NCI-H82 treated with DMSO at 0.1 percent for 48 hours (cell line): ENCODE data around the gene SEMA4A.

Experiments
- DNase-seq: peaks from one replicate; lab custom pipeline; 2025; ENCODE audit not compliant: unreplicated experiment; lab: John Stamatoyannopoulos, UW

The SEMA4A gene

DNA sequence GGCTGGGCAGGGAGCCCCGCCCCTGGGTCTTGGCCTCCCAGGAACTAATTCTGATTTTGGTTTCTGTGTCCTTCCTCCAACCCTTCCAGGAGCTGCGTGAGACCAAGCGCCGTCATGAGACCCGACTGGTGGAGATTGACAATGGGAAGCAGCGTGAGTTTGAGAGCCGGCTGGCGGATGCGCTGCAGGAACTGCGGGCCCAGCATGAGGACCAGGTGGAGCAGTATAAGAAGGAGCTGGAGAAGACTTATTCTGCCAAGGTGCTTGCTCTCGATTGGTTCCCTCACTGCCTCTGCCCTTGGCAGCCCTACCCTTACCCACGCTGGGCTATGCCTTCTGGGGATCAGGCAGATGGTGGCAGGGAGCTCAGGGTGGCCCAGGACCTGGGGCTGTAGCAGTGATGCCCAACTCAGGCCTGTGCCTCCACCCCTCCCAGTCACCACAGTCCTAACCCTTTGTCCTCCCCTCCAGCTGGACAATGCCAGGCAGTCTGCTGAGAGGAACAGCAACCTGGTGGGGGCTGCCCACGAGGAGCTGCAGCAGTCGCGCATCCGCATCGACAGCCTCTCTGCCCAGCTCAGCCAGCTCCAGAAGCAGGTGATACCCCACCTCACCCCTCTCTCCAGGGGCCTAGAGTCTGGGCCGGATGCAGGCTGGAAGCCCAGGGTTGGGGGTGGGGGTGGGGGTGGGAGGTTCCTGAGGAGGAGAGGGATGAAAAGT lies 18.5 kb upstream of the SEMA4A start:
- DNase-seq: no peak

DNA sequence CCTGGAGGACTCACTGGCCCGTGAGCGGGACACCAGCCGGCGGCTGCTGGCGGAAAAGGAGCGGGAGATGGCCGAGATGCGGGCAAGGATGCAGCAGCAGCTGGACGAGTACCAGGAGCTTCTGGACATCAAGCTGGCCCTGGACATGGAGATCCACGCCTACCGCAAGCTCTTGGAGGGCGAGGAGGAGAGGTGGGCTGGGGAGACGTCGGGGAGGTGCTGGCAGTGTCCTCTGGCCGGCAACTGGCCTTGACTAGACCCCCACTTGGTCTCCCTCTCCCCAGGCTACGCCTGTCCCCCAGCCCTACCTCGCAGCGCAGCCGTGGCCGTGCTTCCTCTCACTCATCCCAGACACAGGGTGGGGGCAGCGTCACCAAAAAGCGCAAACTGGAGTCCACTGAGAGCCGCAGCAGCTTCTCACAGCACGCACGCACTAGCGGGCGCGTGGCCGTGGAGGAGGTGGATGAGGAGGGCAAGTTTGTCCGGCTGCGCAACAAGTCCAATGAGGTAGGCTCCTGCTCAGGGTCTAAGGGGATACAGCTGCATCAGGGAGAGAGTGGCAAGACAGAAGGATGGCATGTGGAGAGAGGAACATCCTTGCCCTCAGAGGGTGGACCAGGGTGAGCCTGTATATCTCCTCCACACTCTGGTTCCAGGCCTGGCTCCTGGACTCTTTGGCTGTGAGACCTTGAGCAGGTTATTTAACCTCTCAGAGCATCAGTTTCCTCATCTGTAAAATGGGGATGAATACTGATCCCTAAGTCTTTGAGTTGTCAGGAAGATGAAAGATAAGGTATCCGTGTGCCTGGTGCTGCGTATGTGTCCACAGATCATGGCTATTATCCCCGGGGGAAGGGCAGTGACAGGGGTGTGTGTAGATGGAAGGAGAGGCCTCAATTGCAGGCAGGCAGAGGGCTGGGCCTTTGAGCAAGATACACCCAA lies 17.2 kb upstream of the SEMA4A start:
- DNase-seq: no peak

DNA sequence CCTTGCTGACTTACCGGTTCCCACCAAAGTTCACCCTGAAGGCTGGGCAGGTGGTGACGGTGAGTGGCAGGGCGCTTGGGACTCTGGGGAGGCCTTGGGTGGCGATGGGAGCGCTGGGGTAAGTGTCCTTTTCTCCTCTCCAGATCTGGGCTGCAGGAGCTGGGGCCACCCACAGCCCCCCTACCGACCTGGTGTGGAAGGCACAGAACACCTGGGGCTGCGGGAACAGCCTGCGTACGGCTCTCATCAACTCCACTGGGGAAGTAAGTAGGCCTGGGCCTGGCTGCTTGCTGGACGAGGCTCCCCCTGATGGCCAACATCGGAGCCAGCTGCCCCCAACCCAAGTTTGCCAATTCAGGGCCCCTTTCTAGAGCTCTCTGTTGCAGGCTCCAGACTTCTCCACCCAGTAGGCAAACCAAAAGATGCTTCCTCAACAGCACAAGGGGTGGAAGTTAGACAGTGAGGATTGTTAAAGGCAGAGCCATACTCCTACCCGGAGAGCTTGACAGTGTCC lies 16.4 kb upstream of the SEMA4A start:
- DNase-seq: no peak

DNA sequence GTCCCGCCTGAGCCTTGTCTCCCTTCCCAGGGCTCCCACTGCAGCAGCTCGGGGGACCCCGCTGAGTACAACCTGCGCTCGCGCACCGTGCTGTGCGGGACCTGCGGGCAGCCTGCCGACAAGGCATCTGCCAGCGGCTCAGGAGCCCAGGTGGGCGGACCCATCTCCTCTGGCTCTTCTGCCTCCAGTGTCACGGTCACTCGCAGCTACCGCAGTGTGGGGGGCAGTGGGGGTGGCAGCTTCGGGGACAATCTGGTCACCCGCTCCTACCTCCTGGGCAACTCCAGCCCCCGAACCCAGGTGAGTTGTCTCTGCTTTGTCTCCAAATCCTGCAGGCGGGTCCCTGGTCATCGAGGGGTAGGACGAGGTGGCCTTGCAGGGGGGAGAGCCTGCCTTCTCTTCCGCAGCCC lies 14.9 kb upstream of the SEMA4A start:
- no peak for DNase-seq

DNA sequence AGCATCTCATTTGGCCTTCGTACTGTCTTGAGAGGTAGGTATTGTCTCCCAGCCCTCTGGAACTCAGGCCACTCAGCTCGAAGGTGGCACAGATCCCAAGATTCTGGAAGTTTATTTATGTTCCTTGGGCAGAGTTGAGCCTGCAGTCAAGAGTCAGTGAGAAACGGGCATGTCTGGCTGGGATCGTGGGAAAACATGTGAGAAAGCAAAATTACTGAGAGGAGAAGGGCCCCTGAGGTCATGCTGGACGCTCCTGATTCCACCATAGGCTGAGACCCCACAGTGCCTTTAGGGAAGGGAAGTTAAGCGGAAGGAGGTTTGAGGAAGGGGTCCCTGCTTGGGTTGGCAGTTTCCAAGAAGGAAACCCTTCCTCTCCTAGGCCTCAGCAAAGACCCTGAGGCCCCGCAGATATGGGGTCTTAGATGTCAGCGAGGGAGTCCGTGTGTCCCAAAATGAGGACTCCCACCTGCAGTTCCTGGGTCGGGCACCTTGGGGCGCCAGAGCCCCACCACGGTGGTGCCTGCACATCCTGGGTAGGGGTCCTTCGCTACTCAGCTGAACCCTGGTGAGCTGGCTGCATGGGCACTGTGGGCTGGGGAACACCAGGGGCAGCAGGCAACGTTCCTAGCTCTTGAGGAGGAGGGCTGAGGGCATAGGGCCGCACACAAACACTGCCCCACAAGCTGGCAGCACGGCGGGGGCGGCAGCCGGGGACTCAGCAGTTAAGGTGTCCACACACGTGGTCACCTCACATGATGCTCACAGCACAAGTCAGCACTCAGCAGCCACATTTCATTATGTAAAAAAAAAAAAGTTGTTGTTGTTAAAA lies 12.3 kb upstream of the SEMA4A start:
- DNase-seq: no peak

DNA sequence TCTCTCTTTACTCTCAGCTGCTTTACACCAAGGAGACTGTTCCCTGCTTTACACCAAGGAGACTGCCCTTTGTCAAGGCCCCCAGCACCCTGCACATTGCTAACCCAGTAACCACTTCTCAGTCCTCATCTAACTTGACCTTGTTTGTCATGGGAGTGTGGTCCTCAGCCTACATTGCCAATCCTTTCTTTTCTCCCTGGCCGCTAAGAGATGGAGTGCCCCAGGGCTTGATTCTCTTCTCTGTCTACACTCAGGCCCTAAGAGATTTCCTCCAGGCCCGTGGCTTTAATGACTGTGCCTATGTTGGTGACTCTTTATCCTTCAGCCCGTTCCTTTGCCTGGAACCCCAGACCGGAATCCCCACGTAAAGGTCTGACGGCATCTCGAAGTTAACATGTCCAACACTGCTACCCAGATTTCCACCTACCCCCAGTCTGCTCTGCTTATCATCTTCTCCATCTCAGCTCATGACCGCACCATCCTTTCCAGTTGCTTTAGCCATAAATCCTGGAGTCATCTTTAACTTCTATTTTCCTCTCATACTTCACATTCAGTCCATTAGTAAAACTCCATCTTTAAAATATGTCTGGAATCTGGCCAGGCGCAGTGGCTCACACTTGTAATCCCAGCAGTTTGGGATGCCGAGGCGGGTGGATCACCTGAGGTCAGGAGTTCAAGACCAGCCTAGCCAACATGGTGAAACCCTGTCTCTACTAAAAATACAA lies 9.5 kb upstream of the SEMA4A start:
- no peak for DNase-seq

DNA sequence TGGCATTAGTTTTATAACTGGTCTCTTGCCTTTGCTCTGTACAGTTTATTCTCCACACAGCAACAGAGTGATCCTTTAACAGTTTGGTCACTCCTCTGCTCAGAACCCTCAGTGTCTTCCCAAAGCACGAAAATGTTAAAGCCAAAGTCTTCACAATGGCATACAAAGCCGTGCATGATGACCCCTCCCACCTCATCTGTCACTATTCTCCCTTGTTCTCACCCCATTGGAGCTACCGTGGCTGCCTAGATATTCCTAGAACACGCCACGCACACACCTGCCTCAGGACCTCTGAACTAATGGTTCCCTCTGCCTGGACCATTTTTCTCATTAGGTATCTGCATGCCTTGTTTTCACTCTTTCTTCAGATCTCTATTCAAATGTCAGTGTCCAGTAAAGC lies 8.6 kb upstream of the SEMA4A start:
- no peak for DNase-seq

DNA sequence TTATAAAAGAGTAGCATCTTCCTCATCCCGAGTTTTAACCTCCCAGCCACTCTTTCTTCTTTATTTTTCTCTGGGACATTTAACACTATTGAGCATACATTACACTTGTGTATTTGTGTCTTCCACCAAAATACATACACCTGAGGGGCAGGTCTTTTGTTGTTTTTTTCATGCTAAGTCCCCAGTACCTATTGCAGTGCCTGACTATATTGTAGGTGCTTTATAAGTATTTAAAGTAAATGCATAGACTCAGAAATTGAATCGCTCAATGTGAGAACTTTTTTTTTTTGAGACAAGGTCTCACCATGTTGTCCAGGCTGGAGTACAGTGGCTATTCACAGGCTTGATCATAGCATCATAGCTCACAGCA lies 7.8 kb upstream of the SEMA4A start:
- DNase-seq: no peak

DNA sequence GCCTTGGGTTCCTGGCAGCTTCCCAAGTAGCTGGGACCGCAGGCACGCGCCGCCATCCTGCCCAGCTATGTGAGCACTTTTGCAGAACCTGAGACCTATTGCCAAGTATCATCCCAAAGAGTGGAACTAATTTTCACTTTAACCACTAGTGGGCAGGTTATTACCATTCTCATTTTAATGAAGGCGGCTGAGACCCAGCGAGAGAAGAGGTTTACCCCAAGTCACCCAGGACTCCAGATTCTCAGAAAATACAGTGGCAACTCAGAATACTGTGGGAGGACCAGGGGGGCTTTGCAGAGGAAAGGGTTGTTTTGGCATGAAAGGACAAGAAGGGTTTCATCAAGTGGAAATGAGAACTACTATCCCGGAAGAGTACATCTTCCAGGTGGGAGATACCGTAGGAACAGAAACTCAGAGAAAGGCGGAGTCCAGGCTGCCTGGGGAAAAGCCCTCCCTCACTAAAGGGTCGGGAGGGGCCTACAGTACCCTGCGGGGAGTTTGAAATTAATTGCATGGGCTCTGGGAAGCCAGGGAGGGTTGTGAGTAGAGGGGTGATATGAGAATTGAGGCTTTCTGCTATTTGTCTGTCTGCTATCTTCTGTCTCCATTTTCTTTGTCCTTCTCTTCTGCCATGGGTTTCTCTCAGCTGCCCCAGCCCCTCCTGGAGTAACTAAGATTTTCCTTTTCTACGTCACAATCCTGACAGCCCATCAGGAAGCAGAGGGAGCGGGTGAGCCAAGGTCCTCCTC lies 7.2 kb upstream of the SEMA4A start:
- peak; percentile 83 for DNase-seq

DNA sequence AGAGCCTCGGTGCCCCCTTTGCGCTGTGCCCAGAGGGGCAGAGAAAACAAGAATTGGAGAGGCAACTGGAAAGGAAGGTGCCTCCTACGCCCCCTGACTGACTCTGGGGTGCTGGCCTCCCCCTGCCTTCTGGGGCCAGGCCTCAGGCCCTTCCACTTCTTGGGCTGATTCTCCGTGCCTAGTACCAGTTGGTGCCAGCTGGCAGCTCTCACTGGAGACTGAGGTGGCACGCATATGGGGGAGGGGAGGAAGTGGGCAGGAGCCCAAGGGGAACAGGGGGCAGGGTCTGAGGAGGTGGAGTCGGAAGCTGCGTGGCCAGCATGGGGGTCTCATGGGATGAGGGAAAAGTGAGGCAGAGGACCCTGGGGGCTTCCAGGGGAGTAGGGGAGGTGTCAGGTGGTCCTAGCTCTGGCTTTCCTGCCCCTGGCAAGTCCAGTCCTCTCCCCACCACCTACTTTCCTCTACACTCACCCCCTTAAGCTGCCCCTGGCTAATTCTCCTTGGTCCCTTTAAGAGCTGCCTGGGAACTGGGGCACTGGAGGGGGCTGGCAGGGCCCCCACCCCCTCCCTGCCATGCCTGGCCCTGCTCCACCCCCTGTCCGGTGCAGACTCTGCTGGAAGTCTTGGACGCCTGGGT lies 6.5 kb upstream of the SEMA4A start:
- DNase-seq: no peak

DNA sequence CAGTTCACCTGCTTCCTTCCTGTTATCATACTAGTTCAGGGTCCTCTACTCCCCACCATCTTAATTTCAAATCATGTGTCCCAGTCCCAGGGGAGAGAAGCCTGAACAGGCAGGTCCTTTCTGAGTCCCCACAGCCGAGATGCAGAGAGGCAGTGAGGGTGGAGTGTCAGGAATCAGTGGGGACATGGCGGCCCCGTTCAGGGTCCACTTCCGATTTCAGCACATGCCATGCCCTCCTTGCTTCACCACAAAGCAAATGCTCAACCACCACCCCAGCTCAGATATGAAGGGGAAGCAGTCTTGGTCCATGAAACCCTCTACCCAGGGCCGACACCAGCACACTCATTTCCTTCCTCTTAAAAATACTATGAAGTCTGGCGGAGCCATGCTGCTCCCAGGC lies 5.2 kb upstream of the SEMA4A start:
- no peak for DNase-seq

DNA sequence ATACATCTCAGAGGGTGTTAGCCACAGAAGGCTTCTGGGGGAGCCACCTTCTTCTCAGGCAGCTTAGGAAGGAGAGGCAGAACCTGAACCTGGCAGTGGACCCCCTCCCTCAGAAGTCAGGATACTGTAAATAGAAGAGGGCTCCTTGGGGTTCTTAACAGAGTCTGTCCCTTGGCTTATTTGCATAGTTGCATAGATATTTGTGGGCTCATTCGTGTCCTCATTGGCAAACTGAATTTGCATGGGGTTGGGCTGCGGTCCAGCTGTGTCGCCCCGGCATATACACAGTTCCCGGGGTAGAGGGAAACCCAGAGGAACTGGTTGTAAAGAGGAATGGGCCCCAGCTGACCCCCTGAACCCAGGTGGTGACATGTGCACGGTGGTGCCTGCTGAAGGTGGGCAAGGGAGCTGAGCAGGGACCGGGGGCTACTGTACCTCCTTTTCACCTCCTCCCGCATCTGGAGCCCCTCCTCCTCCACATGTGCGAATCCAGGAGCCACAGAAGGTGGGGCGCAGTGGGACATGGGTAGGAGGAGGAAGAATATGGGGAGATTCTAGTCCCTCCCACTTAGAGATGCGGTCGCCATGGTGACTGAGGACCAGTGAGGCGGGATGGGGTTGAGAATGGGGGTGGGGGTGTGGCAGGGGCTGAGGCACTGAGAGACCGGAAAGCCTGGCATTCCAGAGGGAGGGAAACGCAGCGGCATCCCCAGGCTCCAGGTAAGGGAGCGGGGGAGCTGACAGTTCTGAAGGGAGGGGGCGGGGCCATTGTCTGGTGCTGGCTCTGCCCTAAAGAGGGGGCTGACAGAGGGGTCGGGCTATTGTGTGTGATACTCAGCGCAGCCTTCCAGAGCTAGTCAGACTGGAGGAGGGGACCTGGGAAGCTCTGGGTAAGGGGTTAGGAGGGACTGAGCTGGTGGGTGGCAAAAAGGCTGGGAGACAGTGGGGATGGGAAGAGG lies 3.7 kb upstream of the SEMA4A start:
- no peak for DNase-seq

DNA sequence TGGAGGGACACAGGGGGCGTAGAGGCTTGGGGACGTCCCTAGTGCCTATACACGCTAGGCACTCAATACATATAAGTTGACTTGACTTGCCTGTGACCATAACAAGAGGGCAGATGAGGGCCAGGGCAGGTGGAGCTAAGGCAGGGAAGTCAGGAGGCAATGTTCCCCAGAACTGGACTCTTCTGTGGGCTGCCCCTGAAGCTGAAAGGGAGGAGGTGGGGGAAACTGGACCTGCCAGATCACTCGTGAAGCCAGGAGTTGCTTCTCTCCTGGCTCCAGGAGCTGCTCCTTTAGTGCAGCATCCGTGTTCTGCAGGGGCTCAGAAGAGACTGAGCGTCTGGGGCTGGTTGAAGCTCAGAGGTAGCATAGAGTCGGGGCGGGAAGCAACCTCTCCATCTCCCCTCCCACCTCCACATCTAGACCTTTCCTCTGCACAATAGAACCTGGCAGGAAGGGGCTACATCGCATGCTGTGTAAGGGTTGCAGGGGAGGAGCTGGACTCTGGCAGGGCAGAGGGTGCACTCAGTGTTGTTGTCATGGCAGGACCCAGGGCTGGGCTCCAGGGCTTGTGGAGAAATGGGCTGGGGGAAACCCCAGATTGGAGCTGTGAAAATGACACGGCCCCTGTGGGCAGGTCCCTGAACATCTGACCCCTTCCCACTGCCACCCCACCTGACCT lies 2.9 kb upstream of the SEMA4A start:
- DNase-seq: no peak

DNA sequence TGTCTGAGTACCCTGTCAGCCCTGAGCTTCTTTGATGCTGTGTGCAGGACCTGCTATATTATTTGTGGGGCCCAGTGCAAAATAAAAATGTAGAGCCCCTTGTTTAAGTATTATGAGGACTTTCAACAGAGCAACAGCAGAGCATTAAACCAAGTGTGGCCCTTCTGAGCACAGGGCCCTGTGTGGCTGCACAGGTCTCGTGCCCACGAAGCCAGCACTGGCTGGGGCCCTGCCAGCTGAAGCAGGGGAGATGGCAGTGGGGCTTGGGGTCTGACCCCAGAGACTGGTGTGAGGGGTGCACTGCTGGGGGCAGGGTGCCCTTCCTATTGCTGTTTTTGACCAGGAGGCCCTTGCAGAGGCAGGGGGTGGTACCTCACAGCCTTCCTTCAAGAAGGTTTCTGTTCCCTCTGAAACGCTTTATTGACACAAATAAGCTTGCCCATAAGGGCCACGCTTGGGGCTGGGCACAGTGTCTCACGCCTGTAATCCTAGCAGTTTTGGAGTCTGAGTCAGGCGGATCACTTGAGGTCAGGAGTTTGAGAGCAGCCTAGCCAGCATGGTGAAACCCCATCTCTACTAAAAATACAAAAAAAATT lies 2.2 kb upstream of the SEMA4A start:
- no peak for DNase-seq

DNA sequence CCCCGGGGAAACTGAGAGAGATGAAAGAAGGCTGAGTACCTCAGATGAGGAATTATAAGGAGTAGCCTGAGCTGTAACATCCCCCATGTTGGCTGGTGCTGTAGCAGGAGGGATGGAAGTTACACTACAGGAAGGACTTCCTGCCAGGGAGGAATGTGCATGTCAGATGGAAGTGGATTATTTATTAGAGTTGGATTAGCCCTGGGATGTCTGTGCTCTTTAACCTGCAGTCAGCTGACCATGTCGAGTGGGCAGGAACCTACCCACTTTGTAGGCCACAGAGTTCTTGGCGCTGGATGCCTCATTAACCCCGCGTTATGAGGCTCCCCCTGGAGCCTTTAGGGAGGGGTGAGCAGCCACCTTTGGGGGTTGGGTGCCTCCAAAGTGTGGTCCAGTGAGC lies 757 bp upstream of the SEMA4A start:
- DNase-seq: no peak

DNA sequence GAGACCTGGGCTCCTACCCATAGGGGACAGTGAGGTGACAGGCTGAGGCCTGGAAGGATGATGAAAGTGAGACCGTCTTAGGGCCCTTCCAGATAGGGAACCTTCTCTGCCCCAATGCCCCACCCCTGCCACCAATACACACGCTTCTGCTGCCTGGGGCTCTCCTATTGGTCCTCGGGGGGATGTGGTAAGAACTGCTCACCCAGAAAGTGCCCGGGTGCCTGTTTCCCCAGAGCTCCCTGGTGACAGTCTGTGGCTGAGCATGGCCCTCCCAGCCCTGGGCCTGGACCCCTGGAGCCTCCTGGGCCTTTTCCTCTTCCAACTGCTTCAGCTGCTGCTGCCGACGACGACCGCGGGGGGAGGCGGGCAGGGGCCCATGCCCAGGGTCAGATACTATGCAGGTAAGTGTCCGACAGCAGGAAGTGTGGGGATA lies 948 bp downstream of the SEMA4A start:
- DNase-seq: no peak

DNA sequence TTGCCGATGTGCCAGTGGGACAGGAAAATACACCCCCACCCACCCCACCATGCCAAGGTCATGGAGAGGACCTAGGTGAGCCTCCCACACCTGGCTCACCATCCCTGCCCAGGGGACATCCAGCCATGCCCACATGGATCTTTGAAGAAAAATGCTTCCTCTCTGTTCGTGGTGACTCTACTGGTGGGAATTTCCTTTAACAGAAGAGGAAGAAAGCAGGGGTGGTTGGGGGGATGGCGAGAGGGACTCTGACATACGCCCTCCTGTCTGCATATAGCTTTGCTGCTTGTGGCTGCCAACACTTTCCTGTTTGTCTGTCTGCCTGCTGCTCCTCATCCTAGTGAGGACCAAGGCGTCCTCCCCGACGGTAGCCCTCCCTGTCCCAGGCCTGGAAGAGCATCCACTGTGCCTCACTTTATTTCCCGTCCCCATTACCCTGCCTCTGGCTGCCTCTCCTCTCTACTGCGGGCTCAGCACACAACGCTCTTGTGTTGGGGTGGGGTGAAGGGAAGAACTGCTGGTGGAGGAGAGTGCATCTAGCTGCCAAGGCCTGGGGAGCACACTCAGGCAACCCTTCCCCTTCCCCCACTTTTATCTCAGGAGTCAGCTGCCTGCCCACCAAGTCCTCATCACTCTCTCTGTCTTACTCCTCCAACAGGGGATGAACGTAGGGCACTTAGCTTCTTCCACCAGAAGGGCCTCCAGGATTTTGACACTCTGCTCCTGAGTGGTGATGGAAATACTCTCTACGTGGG lies 2.5 kb downstream of the SEMA4A start:
- no peak for DNase-seq
